ENCODE measurements around the gene KRT81.
"Not testable (repeated sequence)": the region's sequence is repeated elsewhere in the genome, so short reads cannot be mapped to it uniquely, and the experiment has no call there.

The KRT81 gene

DNA sequence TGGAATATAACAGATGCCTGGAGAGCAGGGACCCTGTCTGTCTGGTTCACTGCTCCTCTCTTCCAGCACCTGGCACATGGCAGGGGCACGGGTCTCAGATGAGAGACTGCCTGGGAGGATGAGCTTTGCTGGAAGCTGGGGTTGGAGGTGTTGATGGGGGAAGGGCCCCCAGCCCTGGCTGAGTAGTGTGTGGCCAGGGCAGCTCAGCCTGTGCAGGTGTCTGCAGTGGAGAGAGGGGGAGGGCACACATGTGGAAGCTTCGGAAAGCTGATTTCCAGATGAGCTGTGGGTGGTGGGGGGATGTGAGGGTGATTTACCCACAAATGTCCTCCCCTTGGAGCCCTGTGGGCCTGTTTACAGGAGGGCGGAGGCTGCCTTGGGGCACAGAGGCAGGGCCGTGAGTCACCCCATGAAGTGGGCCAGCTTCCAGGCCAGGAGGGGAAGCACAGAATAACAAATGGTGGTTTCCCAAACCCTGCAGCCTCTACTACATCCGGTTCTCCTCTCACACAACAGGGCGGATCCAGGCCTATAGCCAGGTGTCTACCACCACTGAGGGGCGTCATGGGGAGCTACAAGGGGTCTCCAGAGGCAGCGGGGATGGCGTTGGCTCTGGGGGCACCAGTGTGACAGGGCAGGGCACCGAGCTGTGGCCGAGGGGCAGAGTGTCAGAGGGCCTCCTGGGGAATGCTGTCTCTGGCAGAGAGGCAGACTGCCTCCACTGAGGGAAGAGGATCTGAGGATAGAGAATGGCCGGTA is 47.3 kb downstream of the KRT81 start:
- TF ChIP-seq POLR2A (IDR thresholded peaks at IDR 0.05; ENCODE audit: extremely low read depth, insufficient read length) (no peak), MYC (IDR thresholded peaks at IDR 0.05; ENCODE audit: low read depth, low read length) (no peak)
- TF ChIP-seq, protein P1, sequence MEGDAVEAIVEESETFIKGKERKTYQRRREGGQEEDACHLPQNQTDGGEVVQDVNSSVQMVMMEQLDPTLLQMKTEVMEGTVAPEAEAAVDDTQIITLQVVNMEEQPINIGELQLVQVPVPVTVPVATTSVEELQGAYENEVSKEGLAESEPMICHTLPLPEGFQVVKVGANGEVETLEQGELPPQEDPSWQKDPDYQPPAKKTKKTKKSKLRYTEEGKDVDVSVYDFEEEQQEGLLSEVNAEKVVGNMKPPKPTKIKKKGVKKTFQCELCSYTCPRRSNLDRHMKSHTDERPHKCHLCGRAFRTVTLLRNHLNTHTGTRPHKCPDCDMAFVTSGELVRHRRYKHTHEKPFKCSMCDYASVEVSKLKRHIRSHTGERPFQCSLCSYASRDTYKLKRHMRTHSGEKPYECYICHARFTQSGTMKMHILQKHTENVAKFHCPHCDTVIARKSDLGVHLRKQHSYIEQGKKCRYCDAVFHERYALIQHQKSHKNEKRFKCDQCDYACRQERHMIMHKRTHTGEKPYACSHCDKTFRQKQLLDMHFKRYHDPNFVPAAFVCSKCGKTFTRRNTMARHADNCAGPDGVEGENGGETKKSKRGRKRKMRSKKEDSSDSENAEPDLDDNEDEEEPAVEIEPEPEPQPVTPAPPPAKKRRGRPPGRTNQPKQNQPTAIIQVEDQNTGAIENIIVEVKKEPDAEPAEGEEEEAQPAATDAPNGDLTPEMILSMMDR (IDR thresholded peaks at IDR 0.05; ENCODE audit: low read depth, low read length): no peak
- TF ChIP-seq, protein P2, sequence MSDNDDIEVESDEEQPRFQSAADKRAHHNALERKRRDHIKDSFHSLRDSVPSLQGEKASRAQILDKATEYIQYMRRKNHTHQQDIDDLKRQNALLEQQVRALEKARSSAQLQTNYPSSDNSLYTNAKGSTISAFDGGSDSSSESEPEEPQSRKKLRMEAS (IDR thresholded peaks at IDR 0.05; ENCODE audit: low read depth, low read length): no peak
- no peak overlapping the region for H3K4me3 ChIP-seq (ENCODE audit: low read depth, low read length)
- peak; percentile 95 for DNase-seq (ENCODE audit: low read depth)

DNA sequence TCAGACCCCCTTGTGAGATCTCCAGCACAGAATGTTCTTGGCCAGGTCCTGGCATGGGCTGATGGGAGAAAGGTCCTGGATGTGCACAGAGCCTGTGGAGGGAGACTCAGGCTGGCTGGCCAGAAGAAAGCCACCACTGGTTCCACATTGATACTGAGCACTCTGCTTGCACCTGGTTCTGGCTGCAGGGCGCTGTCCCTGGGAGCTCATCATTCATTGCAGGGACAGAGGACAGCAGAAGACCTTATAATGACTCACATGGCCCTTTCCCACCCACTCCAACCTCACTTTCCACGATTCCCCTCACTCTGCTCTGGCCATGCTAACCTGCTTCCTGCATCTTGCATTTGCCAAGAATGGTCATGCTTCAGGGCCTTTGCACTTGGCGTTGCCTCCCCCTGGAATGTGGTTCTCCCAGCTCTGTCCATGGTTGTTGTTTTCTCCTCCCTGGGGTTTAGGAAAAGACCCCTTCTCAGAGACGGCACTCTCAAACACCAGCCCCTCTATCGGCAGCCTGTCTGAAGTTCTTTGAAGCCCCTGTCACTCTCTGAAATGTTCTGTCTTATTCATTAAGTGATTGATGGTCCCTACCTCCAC is 48.0 kb downstream of the KRT81 start:
- TF ChIP-seq, protein P1 (IDR thresholded peaks at IDR 0.05; ENCODE audit: low read depth, low read length): no peak
- TF ChIP-seq, protein P2 (IDR thresholded peaks at IDR 0.05; ENCODE audit: low read depth, low read length): no peak
- TF ChIP-seq MYC (IDR thresholded peaks at IDR 0.05; ENCODE audit: low read depth, low read length): no peak
- no peak for TF ChIP-seq POLR2A (IDR thresholded peaks at IDR 0.05; ENCODE audit: extremely low read depth, insufficient read length)
- no peak for DNase-seq (ENCODE audit: low read depth)
- no peak overlapping the region for H3K4me3 ChIP-seq (ENCODE audit: low read depth, low read length)

DNA sequence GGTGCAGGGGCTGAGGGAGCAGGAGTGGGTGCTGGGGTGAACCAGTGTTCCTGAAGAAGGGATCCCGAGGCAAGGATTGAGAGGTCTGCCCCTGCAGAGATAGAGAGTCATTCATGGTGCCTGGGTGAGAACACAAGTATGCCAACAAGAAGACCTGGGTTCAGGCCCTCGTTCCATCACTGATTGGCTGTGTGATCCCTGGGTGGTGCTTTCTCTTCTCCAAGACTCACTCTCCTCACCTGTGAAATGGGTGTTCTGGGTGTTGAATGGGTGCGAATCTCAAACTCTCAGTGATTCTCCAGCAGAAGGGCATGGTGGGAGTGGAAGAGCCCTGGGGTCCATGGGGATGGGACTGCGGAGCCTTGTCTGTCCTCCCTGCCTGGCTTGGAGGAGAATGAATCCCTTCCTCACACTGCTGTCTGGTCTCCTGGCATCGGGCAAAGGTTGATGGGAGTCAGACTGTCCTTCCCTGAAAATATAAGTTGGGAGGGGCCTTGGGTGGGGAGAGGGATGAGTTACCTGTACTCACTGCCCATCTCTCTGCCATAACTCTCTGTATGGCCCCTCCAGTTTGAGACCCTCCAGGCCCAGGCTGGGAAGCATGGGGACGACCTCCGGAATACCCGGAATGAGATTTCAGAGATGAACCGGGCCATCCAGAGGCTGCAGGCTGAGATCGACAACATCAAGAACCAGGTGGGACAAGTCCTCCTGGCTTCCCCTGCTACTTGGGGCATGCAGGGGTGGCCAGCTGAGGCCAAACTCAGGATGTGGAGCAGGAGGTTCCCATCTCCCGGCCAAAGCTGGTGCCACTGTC is 48.7 kb downstream of the KRT81 start:
- H3K4me3 ChIP-seq (ENCODE audit: low read depth, low read length): no peak overlapping the region
- no peak for TF ChIP-seq MYC (IDR thresholded peaks at IDR 0.05; ENCODE audit: low read depth, low read length)
- TF ChIP-seq, protein P2 (IDR thresholded peaks at IDR 0.05; ENCODE audit: low read depth, low read length): no peak
- TF ChIP-seq POLR2A (IDR thresholded peaks at IDR 0.05; ENCODE audit: extremely low read depth, insufficient read length): no peak
- TF ChIP-seq, protein P1 (IDR thresholded peaks at IDR 0.05; ENCODE audit: low read depth, low read length): no peak
- DNase-seq (ENCODE audit: low read depth): no peak

DNA sequence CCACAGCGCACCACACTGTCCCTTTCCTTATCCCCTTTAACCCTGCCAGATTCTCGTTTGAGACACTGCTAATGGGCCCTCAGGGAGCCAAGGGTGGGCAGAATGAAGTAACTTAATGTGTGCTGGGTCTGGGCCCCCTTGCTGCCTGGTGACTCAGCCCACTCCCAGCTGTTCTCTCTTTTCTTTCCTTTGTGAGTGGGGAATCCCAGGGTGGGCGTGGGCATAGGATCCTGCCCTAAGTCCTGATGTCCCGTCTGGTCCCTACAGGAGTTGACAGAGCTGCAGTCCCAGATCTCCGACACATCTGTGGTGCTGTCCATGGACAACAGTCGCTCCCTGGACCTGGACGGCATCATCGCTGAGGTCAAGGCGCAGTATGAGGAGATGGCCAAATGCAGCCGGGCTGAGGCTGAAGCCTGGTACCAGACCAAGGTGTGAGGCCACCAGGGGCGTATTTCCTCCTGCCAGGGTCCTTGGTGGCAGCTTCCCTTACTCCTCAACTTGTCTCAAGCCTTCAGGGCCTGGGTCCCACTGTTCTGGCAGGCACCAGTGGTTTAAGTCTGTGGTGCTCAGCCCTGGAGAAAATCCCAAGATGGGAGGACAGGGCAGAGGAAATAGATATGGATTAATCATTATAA is 50.0 kb downstream of the KRT81 start:
- H3K4me3 ChIP-seq (ENCODE audit: low read depth, low read length): no peak overlapping the region
- TF ChIP-seq, protein P1 (IDR thresholded peaks at IDR 0.05; ENCODE audit: low read depth, low read length): peak; percentile 11
- TF ChIP-seq MYC (IDR thresholded peaks at IDR 0.05; ENCODE audit: low read depth, low read length) (no peak), POLR2A (IDR thresholded peaks at IDR 0.05; ENCODE audit: extremely low read depth, insufficient read length) (no peak)
- TF ChIP-seq, protein P2 (IDR thresholded peaks at IDR 0.05; ENCODE audit: low read depth, low read length): no peak
- DNase-seq (ENCODE audit: low read depth): peak; percentile 58

DNA sequence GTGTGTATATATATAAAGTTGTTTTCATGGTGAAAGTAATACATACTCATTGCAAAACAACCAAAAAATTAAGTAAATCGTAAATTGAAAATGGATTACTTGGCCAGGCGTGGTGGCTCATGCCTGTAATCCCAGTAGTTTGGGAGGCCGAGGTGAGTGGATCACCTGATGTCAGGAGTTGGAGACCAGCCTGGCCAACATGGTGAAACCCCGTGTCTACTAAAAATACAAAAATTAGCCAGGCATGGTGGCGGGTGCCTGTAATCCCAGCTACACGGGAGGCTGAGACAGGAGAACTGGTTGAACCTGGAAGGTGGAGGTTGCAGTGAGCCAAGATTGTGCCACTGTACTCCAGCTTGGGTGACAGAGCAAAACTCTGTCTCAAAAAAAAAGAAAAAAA is 51.1 kb downstream of the KRT81 start:
- DNase-seq (ENCODE audit: low read depth); H3K4me3 ChIP-seq (ENCODE audit: low read depth, low read length): not testable (repeated sequence)

Measured in NB4 (cell line).